Esophagus muscularis mucosa (tissue), 4 donors: ENCODE data around the gene RNF130. TPM values are rescaled to one million over a fixed set of nuclear protein-coding genes. Genes with fewer than 3 reads are reported as not detected.

Experiments
- DNase-seq: peaks from one replicate; pipeline ENCODE4 v3.0.0-alpha.2; 2017; ENCODE audit errors: extremely low spot score
- H3K27ac ChIP-seq, 4 donors: fragments of 200-600 bp; sonication (generic); replicated peaks in 1 of 4; 1 replicate in 3 of 4; 2 replicates in 1 of 4; pipeline ENCODE4 v1.5.1; 2016 to 2019; ENCODE audit warnings: mild to moderate bottlenecking in 1 of 4
- H3K27me3 ChIP-seq, 4 donors: fragments of 200-600 bp; sonication (generic); one replicate each; pipeline versions ENCODE4 v1.5.1 to v1.6.0; 2016 to 2019
- H3K36me3 ChIP-seq, 4 donors: fragments of 200-600 bp; sonication (generic); one replicate each; pipeline ENCODE4 v1.5.1; 2016 to 2019
- H3K4me1 ChIP-seq, 4 donors: fragments of 200-600 bp; sonication (generic); one replicate each; pipeline ENCODE4 v1.5.1; 2016 to 2019
- H3K4me3 ChIP-seq, 4 donors: fragments of 200-600 bp; sonication (generic); 1 replicate in 2 of 4; 2 replicates in 2 of 4; pipeline ENCODE4 v1.5.1; 2016 to 2019; ENCODE audit warnings: mild to moderate bottlenecking in 4 of 4, moderate library complexity in 1 of 4
- H3K9me3 ChIP-seq, 4 donors: fragments of 200-600 bp; sonication (generic); 1 replicate in 3 of 4; 2 replicates in 1 of 4; pipeline ENCODE4 v1.5.1; 2016 to 2019
- EP300 ChIP-seq: sonication (generic); formaldehyde crosslinking; IDR thresholded peaks from one replicate; pipeline ENCODE4 v1.6.1; 2017; ENCODE audit warnings: antibody characterized with exemption
- POLR2A ChIP-seq: fragments of 450-650 bp; IDR thresholded peaks from one replicate; pipeline ENCODE4 v1.6.1; 2017; ENCODE audit warnings: antibody characterized with exemption, moderate library complexity, mild to moderate bottlenecking, low read depth
- POLR2AphosphoS5 ChIP-seq, 2 donors: sonication (generic); formaldehyde crosslinking; IDR thresholded peaks; one replicate each; pipeline ENCODE4 v1.6.1; 2017; ENCODE audit warnings: antibody characterized with exemption in 2 of 2
- WGBS: methylation state at CpG from one replicate; pipeline ENCODE4 v1.1.5; 2018; 5-methylcytosine and 5-hydroxymethylcytosine counted together
- intact Hi-C: fragments of 100-400 bp; cut with DNase I; formaldehyde crosslinking; loops from one replicate; pipeline ENCODE4 v1.15.1; 2023
- total RNA-seq, 4 donors: library from RNA; depleted of rRNA; stranded (reverse); fragments of >200 nt; gene quantifications; one replicate each; pipeline versions ENCODE4 v1.1.0 to v1.2.1, GENCODE V29; 2016
- TF ChIP-seq, protein P1 (sequence below), 3 experiments: fragments of 200-600 bp in 2 of 3; fragments of 450-650 bp in 1 of 3; sonication (generic) in 2 of 3; IDR thresholded peaks; one replicate each; pipeline ENCODE4 v1.5.1; 2017 to 2019; ENCODE audit warnings: antibody characterized with exemption in 3 of 3, mild to moderate bottlenecking in 2 of 3, moderate library complexity in 1 of 3

Gene RNF130
- total RNA-seq, 4 donors from 2014 or later = 98.4 to 136 (median 108) TPM

GRCh38 chr5:180114304-180115003, 42.9 kb upstream of the RNF130 start:
- no peak for DNase-seq
- WGBS = 88% methylated on average over 19 of the region's 23 CpGs
- intact Hi-C loops = no loop called here

DNA sequence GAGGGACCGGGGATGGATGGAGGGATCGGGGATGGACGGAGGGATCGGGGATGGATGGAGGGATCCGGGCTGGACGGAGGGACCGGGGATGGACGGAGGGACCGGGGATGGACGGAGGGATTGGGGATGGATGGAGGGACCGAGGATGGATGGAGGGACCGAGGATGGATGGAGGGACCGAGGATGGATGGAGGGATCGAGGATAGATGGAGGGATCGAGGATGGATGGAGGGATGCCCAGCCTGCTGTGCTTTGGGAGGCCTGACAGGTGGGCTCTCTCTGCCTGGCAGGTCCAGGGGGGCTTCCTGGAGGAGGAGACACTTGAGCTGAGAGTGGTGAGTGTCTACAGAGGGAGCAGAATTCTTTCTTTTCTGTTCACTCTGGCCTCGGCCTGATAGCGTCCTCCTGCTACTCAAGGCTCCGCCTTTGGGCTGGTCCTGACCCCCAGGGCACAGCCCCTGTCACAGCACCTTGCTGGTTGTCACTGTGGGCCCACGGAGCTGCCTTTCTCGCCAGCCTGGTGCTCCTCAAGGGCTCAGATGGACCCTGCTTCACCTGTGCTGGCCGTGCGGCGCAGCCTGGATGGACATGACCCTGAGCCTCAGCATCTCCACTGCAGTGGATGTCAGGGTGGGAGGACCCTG, 42.2 kb upstream of the RNF130 start:
- peaks cover 0 to 17% (median 0%) of the 10 kb centered on the region in 4 donors for H3K27me3 ChIP-seq
- H3K4me3 ChIP-seq = no peak overlapping the region
- intact Hi-C loops = no loop called here
- no peak for DNase-seq
- no peaks in the 10 kb centered on the region for H3K4me1 ChIP-seq
- TF ChIP-seq POLR2A (no peak), EP300 (no peak), POLR2AphosphoS5 (IDR thresholded peaks at IDR 0.05) (no peak)
- TF ChIP-seq, protein P1, sequence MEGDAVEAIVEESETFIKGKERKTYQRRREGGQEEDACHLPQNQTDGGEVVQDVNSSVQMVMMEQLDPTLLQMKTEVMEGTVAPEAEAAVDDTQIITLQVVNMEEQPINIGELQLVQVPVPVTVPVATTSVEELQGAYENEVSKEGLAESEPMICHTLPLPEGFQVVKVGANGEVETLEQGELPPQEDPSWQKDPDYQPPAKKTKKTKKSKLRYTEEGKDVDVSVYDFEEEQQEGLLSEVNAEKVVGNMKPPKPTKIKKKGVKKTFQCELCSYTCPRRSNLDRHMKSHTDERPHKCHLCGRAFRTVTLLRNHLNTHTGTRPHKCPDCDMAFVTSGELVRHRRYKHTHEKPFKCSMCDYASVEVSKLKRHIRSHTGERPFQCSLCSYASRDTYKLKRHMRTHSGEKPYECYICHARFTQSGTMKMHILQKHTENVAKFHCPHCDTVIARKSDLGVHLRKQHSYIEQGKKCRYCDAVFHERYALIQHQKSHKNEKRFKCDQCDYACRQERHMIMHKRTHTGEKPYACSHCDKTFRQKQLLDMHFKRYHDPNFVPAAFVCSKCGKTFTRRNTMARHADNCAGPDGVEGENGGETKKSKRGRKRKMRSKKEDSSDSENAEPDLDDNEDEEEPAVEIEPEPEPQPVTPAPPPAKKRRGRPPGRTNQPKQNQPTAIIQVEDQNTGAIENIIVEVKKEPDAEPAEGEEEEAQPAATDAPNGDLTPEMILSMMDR (IDR thresholded peaks at IDR 0.05) = no peak
- H3K36me3 ChIP-seq = no peaks in the 10 kb centered on the region
- H3K27ac ChIP-seq = no peak overlapping the region
- peaks cover 0 to under 1% (median 0%) of the 10 kb centered on the region in 4 donors for H3K9me3 ChIP-seq
- WGBS = 93% methylated on average over 15 of the region's 23 CpGs

More at GRCh38 chr5:180114304-180115003, 42.9 kb upstream of the RNF130 start:
- peaks cover 0 to 23% (median 0%) of the 10 kb centered on the region in 4 donors for H3K27me3 ChIP-seq
- H3K4me3 ChIP-seq = no peak overlapping the region
- no peak overlapping the region for H3K27ac ChIP-seq
- H3K4me1 ChIP-seq = no peaks in the 10 kb centered on the region
- H3K36me3 ChIP-seq = no peaks in the 10 kb centered on the region
- no peak for TF ChIP-seq POLR2A
- TF ChIP-seq, protein P1 (IDR thresholded peaks at IDR 0.05) = no peak
- H3K9me3 ChIP-seq = no peaks in the 10 kb centered on the region

- peaks cover 0 to 8% (median 0%) of the 10 kb centered on the region in 4 donors for H3K27me3 ChIP-seq
These were observed 40.8 kb upstream of the RNF130 start for GRCh38 chr5:180112181-180112861.

GRCh38 chr5:180111273-180112002, 39.9 kb upstream of the RNF130 start:
- no peaks in the 10 kb centered on the region for H3K36me3 ChIP-seq
- no peak overlapping the region for H3K4me3 ChIP-seq
- H3K27me3 ChIP-seq = peaks cover 0 to 8% (median 0%) of the 10 kb centered on the region in 4 donors
- no peak overlapping the region for H3K27ac ChIP-seq
- WGBS = 79% methylated on average over 2 of the region's 7 CpGs
- intact Hi-C loops = no loop called here
- TF ChIP-seq POLR2A = no peak
- no peak for TF ChIP-seq POLR2AphosphoS5 (IDR thresholded peaks at IDR 0.05)
- no peak for TF ChIP-seq EP300
- TF ChIP-seq, protein P1 (IDR thresholded peaks at IDR 0.05) = no peak
- DNase-seq = no peak
- H3K9me3 ChIP-seq = peaks cover 0 to 23% (median 19%) of the 10 kb centered on the region in 4 donors
- H3K4me1 ChIP-seq = no peaks in the 10 kb centered on the region

More at GRCh38 chr5:180112181-180112861, 40.8 kb upstream of the RNF130 start:
- WGBS = 79% methylated on average over 10 of the region's 15 CpGs
- DNase-seq = no peak
- Histone ChIP-seq H3K36me3 (no peaks in the 10 kb centered on the region), H3K4me1 (no peaks in the 10 kb centered on the region), H3K27ac (no peak overlapping the region), H3K9me3 (peaks cover 0 to 14% (median 10%) of the 10 kb centered on the region in 4 donors), H3K4me3 (no peak overlapping the region)
- TF ChIP-seq, protein P1 (IDR thresholded peaks at IDR 0.05) = no peak
- TF ChIP-seq POLR2A (no peak), POLR2AphosphoS5 (IDR thresholded peaks at IDR 0.05) (no peak), EP300 (no peak)
- intact Hi-C loops = no loop called here
